ENCODE measurements around the gene ZNF839. TPM values are rescaled to one million over a fixed set of nuclear protein-coding genes. Genes with fewer than 3 reads are reported as not detected.

The ZNF839 gene
- polyA plus RNA-seq, 3 donors: 0.47 to 17.0 (median 1.7) TPM

DNA sequence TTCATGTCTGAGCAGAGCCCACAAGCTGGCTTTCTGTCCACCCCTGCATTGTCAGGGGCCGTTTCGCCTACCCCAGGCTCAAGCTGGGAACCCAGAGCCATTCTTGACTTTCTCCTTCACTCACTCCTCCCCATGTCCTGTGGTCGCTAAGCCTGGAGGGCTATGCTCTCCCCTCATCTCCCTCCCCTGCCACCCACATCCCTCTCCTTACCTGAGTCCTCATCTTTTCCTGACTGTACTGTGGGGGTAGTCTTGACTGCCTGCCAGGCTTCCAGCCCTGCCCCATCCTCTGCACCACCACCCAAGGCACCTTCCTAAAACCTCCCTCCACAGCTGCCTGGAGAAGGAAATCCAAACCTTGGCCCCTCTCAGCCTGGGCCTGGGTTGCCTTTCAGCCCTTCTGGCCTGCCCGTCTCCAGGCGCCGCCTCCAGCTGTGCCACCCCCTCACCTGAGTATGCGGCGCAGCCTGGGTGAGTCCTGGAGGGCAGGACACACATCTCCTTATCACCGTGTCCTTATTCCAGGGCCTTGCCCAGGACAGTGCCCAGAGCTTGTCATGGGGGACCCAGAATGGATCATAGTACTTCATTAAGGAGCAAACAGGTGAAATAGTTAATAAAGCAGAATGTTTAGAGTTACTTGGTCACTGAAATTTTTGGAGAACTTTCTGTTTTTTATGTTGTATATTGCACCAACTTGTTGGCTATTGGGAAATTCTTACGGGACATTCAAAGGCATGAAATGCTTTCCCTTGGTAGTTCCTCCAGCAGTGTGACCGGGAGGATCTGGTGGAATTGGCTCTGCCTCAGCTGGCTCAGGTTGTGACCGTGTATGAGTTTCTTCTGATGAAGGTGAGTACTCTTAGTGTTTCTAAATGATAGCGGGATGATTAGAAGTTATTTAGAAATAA lies 14.5 kb downstream of the ZNF839 start:
- Histone ChIP-seq H3K36me3 (replicated peaks in 1 of 2; ENCODE audit: control insufficient read depth in 1 of 2, insufficient read depth in 2 of 2, low read length in 2 of 2) (peaks cover 9 to 40% of the 10 kb centered on the region in 2 donors), H3K4me2 (replicated peaks; ENCODE audit: extremely low read depth, low read length, poor library complexity, severe bottlenecking) (no peak overlapping the region), H4K20me1 (ENCODE audit: insufficient read depth, low read length) (no peaks in the 10 kb centered on the region), H3K79me2 (ENCODE audit: insufficient read depth, low read length) (no peaks in the 10 kb centered on the region), H3K9ac (ENCODE audit: insufficient read depth, low read length, poor library complexity, severe bottlenecking) (no peak overlapping the region), H2AFZ (ENCODE audit: insufficient read depth, low read depth, low read length, poor library complexity, severe bottlenecking) (no peak overlapping the region), H3K27ac (ENCODE audit: low read depth in 1 of 2, low read length in 2 of 2) (peak overlapping the region in 1 of 2 donors; percentile 41), H3K27me3 (ENCODE audit: control insufficient read depth in 2 of 2, insufficient read depth in 2 of 2, low read length in 2 of 2) (no peaks in the 10 kb centered on the region), H3K4me1 (ENCODE audit: control insufficient read depth in 1 of 2, insufficient read depth in 2 of 2, low read length in 2 of 2) (no peaks in the 10 kb centered on the region), H3K4me3 (replicated peaks in 1 of 3; ENCODE audit: low read depth in 2 of 3, low read length in 3 of 3) (no peak overlapping the region), H3K9me3 (replicated peaks in 1 of 2; ENCODE audit: control insufficient read depth in 1 of 2, insufficient read depth in 1 of 2, low read length in 2 of 2) (no peaks in the 10 kb centered on the region)
- H3K27ac Mint-ChIP-seq: peak overlapping the region in 5 of 7 donors; percentile 3 to 80 (median 38)
- H3K36me3 Mint-ChIP-seq: peaks cover 46 to 65% of the 10 kb centered on the region in 2 donors
- DNase-seq: no peak
- TF ChIP-seq, protein P1, sequence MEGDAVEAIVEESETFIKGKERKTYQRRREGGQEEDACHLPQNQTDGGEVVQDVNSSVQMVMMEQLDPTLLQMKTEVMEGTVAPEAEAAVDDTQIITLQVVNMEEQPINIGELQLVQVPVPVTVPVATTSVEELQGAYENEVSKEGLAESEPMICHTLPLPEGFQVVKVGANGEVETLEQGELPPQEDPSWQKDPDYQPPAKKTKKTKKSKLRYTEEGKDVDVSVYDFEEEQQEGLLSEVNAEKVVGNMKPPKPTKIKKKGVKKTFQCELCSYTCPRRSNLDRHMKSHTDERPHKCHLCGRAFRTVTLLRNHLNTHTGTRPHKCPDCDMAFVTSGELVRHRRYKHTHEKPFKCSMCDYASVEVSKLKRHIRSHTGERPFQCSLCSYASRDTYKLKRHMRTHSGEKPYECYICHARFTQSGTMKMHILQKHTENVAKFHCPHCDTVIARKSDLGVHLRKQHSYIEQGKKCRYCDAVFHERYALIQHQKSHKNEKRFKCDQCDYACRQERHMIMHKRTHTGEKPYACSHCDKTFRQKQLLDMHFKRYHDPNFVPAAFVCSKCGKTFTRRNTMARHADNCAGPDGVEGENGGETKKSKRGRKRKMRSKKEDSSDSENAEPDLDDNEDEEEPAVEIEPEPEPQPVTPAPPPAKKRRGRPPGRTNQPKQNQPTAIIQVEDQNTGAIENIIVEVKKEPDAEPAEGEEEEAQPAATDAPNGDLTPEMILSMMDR (IDR thresholded peaks at IDR 0.05): no peak
- intact Hi-C loops (cut with micrococcal nuclease): no loop called here
- peaks cover 12% of the 10 kb centered on the region for H3K4me1 Mint-ChIP-seq
- no peak overlapping the region for H3K4me3 Mint-ChIP-seq
- 83% methylated on average over 3 of the region's 13 CpGs for WGBS (ENCODE audit: insufficient coverage)
- peaks cover 0 to 3% (median 0%) of the 10 kb centered on the region in 7 donors for H3K9me3 Mint-ChIP-seq
- H3K27me3 Mint-ChIP-seq (ENCODE audit: low read depth in 3 of 3): peaks cover 0 to 2% (median 1%) of the 10 kb centered on the region in 3 donors

GRCh38 chr14:102335163-102335562 lies 15.6 kb downstream of the ZNF839 start:
- no peak overlapping the region for H3K27ac ChIP-seq (ENCODE audit: low read depth in 1 of 2, low read length in 2 of 2)
- no peaks in the 10 kb centered on the region for H3K9me3 ChIP-seq (replicated peaks in 1 of 2; ENCODE audit: control insufficient read depth in 1 of 2, insufficient read depth in 1 of 2, low read length in 2 of 2)
- H4K20me1 ChIP-seq (ENCODE audit: insufficient read depth, low read length): no peaks in the 10 kb centered on the region
- peaks cover 12% of the 10 kb centered on the region for H3K4me1 Mint-ChIP-seq
- peaks cover 11 to 44% of the 10 kb centered on the region in 2 donors for H3K36me3 ChIP-seq (replicated peaks in 1 of 2; ENCODE audit: control insufficient read depth in 1 of 2, insufficient read depth in 2 of 2, low read length in 2 of 2)
- H3K27ac Mint-ChIP-seq: peak overlapping the region in 3 of 7 donors; percentile 42 to 50 (median 43)
- H3K36me3 Mint-ChIP-seq: peaks cover 48 to 70% of the 10 kb centered on the region in 2 donors
- H3K27me3 Mint-ChIP-seq (ENCODE audit: low read depth in 3 of 3): peaks cover 0 to 1% (median 0%) of the 10 kb centered on the region in 3 donors
- no peak overlapping the region for H2AFZ ChIP-seq (ENCODE audit: insufficient read depth, low read depth, low read length, poor library complexity, severe bottlenecking)
- H3K9ac ChIP-seq (ENCODE audit: insufficient read depth, low read length, poor library complexity, severe bottlenecking): no peak overlapping the region
- no peak overlapping the region for H3K4me2 ChIP-seq (replicated peaks; ENCODE audit: extremely low read depth, low read length, poor library complexity, severe bottlenecking)
- TF ChIP-seq, protein P1 (IDR thresholded peaks at IDR 0.05): no peak
- H3K4me3 Mint-ChIP-seq: no peak overlapping the region
- 100% methylated on average over 7 of the region's 7 CpGs for WGBS (ENCODE audit: insufficient coverage)
- no peaks in the 10 kb centered on the region for H3K27me3 ChIP-seq (ENCODE audit: control insufficient read depth in 2 of 2, insufficient read depth in 2 of 2, low read length in 2 of 2)
- H3K4me1 ChIP-seq (ENCODE audit: control insufficient read depth in 1 of 2, insufficient read depth in 2 of 2, low read length in 2 of 2): no peaks in the 10 kb centered on the region
- H3K9me3 Mint-ChIP-seq: peaks cover 0 to 3% (median 0%) of the 10 kb centered on the region in 7 donors
- no peak for DNase-seq
- no peaks in the 10 kb centered on the region for H3K79me2 ChIP-seq (ENCODE audit: insufficient read depth, low read length)
- intact Hi-C loops (cut with micrococcal nuclease): no loop called here
- H3K4me3 ChIP-seq (replicated peaks in 1 of 3; ENCODE audit: low read depth in 2 of 3, low read length in 3 of 3): no peak overlapping the region

Measured in CD14-positive monocyte (primary cell).